Keratinocyte (primary cell): ENCODE data around the gene NOL3. TPM values are rescaled to one million over a fixed set of nuclear protein-coding genes. Genes with fewer than 3 reads are reported as not detected.

Experiments
- DNase-seq: peaks from one replicate; pipeline ENCODE4 v3.0.0-alpha.2; 2011; ENCODE audit warnings: low read depth, missing footprints, low spot score
- FAIRE-seq: peaks from 2 replicates; lab custom pipeline; 2011; peaks lifted over from hg19 to GRCh38; lab: Jason Lieb, UNC
- H2AFZ ChIP-seq: 2 replicates; pipeline ENCODE4 v1.6.0; 2012; ENCODE audit warnings: low read length, control low read depth, inconsistent platforms; ENCODE audit not compliant: control insufficient read depth
- H3K27ac ChIP-seq: 2 replicates; pipeline ENCODE4 v1.5.1; 2011; ENCODE audit warnings: low read length; ENCODE audit not compliant: control insufficient read depth, insufficient read depth
- H3K27me3 ChIP-seq: 3 replicates; pipeline ENCODE4 v1.6.0; 2011; ENCODE audit warnings: low read length; ENCODE audit not compliant: control insufficient read depth, insufficient read depth; ENCODE audit errors: extremely low read depth
- H3K36me3 ChIP-seq, 2 experiments: 2 replicates in 1 of 2; 3 replicates in 1 of 2; pipeline ENCODE4 v1.5.1; 2011; ENCODE audit warnings: low read length in 2 of 2, mild to moderate bottlenecking in 1 of 2; ENCODE audit not compliant: control insufficient read depth in 2 of 2, insufficient read depth in 2 of 2; ENCODE audit errors: extremely low read depth in 1 of 2
- H3K4me1 ChIP-seq: 3 replicates; pipeline ENCODE4 v1.5.1; 2011; ENCODE audit warnings: low read length; ENCODE audit not compliant: control insufficient read depth, insufficient read depth; ENCODE audit errors: extremely low read depth
- H3K4me2 ChIP-seq: 3 replicates; pipeline ENCODE4 v1.6.0; 2011; ENCODE audit warnings: low read depth, low read length; ENCODE audit not compliant: control insufficient read depth, insufficient read depth; ENCODE audit errors: extremely low read depth
- H3K4me3 ChIP-seq, 3 experiments: fragments of 200-600 bp in 1 of 3; sonication (generic) in 1 of 3; 2 replicates in 2 of 3; 3 replicates in 1 of 3; pipeline ENCODE4 v1.5.1; 2011 to 2016; ENCODE audit warnings: low read length in 3 of 3, mild to moderate bottlenecking in 3 of 3, control low read depth in 2 of 3, inconsistent platforms in 1 of 3, low read depth in 1 of 3, mixed read lengths in 1 of 3, mixed run types in 1 of 3, moderate library complexity in 1 of 3; ENCODE audit not compliant: control insufficient read depth in 2 of 3, insufficient read depth in 2 of 3; ENCODE audit errors: extremely low read depth in 1 of 3
- H3K79me2 ChIP-seq: 2 replicates; pipeline ENCODE4 v1.6.0; 2012; ENCODE audit warnings: low read length; ENCODE audit not compliant: control insufficient read depth, insufficient read depth
- H3K9ac ChIP-seq: 3 replicates; pipeline ENCODE4 v1.6.0; 2011; ENCODE audit warnings: low read length; ENCODE audit not compliant: control insufficient read depth, insufficient read depth; ENCODE audit errors: extremely low read depth
- H3K9me1 ChIP-seq: 3 replicates; pipeline ENCODE4 v1.6.0; 2011; ENCODE audit warnings: low read length; ENCODE audit not compliant: control insufficient read depth, insufficient read depth; ENCODE audit errors: extremely low read depth
- H3K9me3 ChIP-seq: 2 replicates; pipeline ENCODE4 v1.5.1; 2012; ENCODE audit warnings: low read depth, low read length; ENCODE audit not compliant: control insufficient read depth
- H4K20me1 ChIP-seq: 3 replicates; pipeline ENCODE4 v1.6.0; 2011; ENCODE audit warnings: low read length; ENCODE audit not compliant: control insufficient read depth, insufficient read depth; ENCODE audit errors: extremely low read depth
- EZH2 ChIP-seq: IDR thresholded peaks from one replicate; pipeline ENCODE4 v1.6.1; 2012; ENCODE audit warnings: inconsistent platforms, mild to moderate bottlenecking, low read length, moderate library complexity
- dilution Hi-C: fragments of 300-500 bp; cut with MboI; formaldehyde crosslinking; loops from one replicate; pipeline ENCODE4 v1.7.0; 2020; ENCODE audit warnings: low sequenced_read_pairs; ENCODE audit not compliant: extremely low pct_ligation_motif_present
- polyA plus RNA-seq, 5 experiments: library from polyadenylated mRNA; depleted of rRNA in 3 of 5; stranded (reverse) in 3 of 5; stranded (forward) in 1 of 5; unstranded in 1 of 5; fragments of >200 nt; gene quantifications; 1 replicate in 1 of 5; 2 replicates in 3 of 5; 3 replicates in 1 of 5; pipeline versions ENCODE4 v1.2.1 to v1.2.3, GENCODE V29; 2011 to 2012; ENCODE audit warnings: missing spikeins in 2 of 5, low read depth in 1 of 5, low replicate concordance in 1 of 5
- TF ChIP-seq, protein P1 (sequence below), 3 experiments: IDR thresholded peaks in 1 of 3; conservative IDR thresholded peaks in 1 of 3; optimal IDR thresholded peaks in 1 of 3; 2 replicates in 2 of 3; 3 replicates in 1 of 3; pipeline versions ENCODE3 to v1.5.1; 2011; ENCODE audit warnings: low read length in 3 of 3, mild to moderate bottlenecking in 3 of 3, moderate library complexity in 2 of 3, control low read depth in 1 of 3, inconsistent platforms in 1 of 3; ENCODE audit not compliant: insufficient read depth in 2 of 3; ENCODE audit errors: extremely low read depth in 1 of 3

Gene NOL3
- polyA plus RNA-seq, 1 donor (not counting 4 experiments of a cell fraction or from before 2014, with no cell fraction given): 16.8 TPM

DNA sequence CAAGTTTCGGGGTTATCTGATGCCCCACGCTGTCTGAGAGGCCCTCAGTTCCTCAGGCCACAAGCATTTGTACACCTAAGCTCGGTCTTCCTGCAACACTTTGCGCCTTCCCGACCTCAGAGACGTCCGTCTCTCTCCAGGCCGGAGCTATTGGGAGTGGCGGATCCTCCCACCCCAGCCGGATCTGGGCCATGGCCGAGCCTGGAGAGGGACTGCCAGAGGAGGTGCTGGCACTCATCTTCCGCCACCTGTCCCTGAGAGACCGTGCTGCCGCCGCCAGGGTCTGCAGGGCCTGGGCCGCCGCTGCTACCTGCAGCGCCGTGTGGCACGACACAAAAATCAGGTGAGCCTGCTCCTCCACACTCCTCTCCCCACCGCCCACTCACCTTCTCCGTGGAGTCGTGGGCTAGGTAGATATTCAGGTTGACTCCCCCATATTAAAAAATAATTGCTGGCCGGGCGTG, 8.7 kb upstream of the NOL3 start:
- H3K9ac ChIP-seq: no peak overlapping the region
- dilution Hi-C loops: no loop called here
- H3K4me2 ChIP-seq: peak overlapping the region; percentile 92
- H4K20me1 ChIP-seq: no peaks in the 10 kb centered on the region
- DNase-seq (no peak), FAIRE-seq (no peak)
- H3K27me3 ChIP-seq: peaks cover 7% of the 10 kb centered on the region
- no peak overlapping the region for H3K27ac ChIP-seq
- H3K36me3 ChIP-seq: no peaks in the 10 kb centered on the region
- no peak overlapping the region for H3K4me3 ChIP-seq
- peaks cover 3% of the 10 kb centered on the region for H3K9me1 ChIP-seq
- peaks cover 30% of the 10 kb centered on the region for H3K4me1 ChIP-seq
- H2AFZ ChIP-seq: no peak overlapping the region
- no peaks in the 10 kb centered on the region for H3K9me3 ChIP-seq
- TF ChIP-seq, protein P1, sequence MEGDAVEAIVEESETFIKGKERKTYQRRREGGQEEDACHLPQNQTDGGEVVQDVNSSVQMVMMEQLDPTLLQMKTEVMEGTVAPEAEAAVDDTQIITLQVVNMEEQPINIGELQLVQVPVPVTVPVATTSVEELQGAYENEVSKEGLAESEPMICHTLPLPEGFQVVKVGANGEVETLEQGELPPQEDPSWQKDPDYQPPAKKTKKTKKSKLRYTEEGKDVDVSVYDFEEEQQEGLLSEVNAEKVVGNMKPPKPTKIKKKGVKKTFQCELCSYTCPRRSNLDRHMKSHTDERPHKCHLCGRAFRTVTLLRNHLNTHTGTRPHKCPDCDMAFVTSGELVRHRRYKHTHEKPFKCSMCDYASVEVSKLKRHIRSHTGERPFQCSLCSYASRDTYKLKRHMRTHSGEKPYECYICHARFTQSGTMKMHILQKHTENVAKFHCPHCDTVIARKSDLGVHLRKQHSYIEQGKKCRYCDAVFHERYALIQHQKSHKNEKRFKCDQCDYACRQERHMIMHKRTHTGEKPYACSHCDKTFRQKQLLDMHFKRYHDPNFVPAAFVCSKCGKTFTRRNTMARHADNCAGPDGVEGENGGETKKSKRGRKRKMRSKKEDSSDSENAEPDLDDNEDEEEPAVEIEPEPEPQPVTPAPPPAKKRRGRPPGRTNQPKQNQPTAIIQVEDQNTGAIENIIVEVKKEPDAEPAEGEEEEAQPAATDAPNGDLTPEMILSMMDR (optimal IDR thresholded peaks at IDR 0.05 in 1 of 3, IDR thresholded peaks at IDR 0.05 in 1 of 3, conservative IDR thresholded peaks at IDR 0.05 in 1 of 3; ENCODE audit: extremely low read depth in 1 of 3, insufficient read depth in 2 of 3, low read length in 3 of 3): no peak
- TF ChIP-seq EZH2: no peak
- no peaks in the 10 kb centered on the region for H3K79me2 ChIP-seq

DNA sequence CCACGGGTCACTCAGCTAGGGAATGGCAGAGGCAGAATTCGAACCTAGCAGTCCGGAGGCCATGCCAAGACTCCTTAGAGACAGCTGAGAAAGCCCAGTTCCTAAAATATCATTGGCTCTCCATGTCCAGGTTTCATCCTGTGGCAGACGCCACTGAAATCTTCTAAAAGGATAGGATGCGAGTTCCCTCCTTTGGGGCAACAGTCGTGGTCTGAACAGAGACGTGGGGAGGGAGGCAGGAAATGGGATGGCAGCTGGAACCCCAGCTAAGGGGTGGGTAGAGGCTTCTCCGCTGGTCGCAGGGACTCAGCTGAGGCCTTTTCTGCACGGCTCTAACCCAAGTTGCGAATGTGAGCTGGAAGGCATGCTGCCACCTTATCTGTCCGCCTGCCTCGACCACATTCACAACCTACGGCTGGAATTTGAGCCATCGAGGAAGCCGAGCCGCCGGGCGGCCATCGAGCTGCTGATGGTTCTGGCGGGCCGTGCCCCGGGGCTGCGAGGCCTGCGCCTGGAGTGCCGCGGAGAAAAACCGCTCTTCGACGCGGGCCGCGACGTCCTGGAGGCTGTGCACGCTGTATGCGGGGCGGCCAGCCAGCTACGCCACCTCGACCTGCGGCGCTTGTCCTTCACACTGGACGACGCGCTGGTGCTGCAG, 7.7 kb upstream of the NOL3 start:
- FAIRE-seq (no peak), DNase-seq (no peak)
- no peaks in the 10 kb centered on the region for H3K9me3 ChIP-seq
- no peak overlapping the region for H3K27ac ChIP-seq
- no peaks in the 10 kb centered on the region for H3K79me2 ChIP-seq
- no peak for TF ChIP-seq EZH2
- TF ChIP-seq, protein P1 (optimal IDR thresholded peaks at IDR 0.05 in 1 of 3, IDR thresholded peaks at IDR 0.05 in 1 of 3, conservative IDR thresholded peaks at IDR 0.05 in 1 of 3; ENCODE audit: extremely low read depth in 1 of 3, insufficient read depth in 2 of 3, low read length in 3 of 3): no peak
- no peaks in the 10 kb centered on the region for H4K20me1 ChIP-seq
- no peak overlapping the region for H2AFZ ChIP-seq
- peaks cover 7% of the 10 kb centered on the region for H3K27me3 ChIP-seq
- H3K9me1 ChIP-seq: no peaks in the 10 kb centered on the region
- peak overlapping the region in 1 of 3 experiments; percentile 56 for H3K4me3 ChIP-seq
- H3K36me3 ChIP-seq: no peaks in the 10 kb centered on the region
- H3K4me1 ChIP-seq: peaks cover 30% of the 10 kb centered on the region
- dilution Hi-C loops: no loop called here
- H3K4me2 ChIP-seq: peak overlapping the region; percentile 65
- no peak overlapping the region for H3K9ac ChIP-seq
